ENCODE data around the gene RNF157.

Gene RNF157

DNA sequence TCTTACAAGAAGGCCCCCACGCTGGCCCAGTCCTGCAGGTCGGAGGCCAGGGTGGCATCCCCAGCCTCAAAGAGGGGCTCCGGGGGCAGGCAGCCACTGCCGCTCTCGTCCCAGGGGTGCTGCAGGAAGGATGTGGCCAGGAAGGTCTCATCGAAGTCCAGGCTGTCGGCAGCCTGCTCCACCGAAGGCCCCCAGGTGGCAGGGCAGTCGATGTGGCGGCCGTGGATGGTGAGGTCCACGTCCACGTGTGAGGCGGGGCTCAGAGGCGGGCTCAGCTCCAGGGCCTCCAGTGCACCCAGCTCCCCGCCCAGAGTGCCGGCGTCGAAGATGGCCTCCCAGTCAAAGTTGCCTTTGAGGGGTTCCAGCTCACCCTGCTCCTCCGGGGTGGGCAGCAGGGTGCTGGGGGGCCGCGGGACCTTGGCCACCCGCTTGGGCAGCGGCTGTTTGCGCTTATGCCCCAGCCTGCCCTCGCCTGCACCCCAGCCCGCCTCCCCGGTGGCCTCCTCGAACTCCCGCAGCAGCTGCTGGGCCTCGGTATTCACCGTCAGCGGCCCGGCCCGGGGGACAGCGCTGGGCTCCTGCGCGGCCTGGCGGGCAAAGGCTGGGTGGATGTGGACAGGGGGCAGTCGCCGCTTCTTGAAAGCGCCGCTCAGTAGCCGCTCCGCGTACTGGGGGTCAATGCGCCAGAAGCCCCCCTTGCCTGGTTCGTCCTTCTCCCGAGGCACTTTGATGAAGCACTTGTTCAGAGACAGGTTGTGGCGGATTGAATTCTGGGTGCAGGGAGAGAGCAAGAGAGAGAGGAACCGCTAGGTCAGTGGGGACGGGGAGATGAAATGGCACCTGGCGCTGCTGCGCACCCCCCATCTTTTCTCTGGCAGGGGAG lies 102.7 kb downstream of the RNF157 start:
- TF ChIP-seq ZNF19 (tag by site-specific recombination; IDR thresholded peaks at IDR 0.05; ENCODE audit: low read depth), result no peak
- TF ChIP-seq ZNF777 (tag by site-specific recombination; IDR thresholded peaks at IDR 0.05; ENCODE audit: borderline replicate concordance), result no peak
- TF ChIP-seq ZEB2 (tag by site-specific recombination; IDR thresholded peaks at IDR 0.05), result no peak
- no peak for TF ChIP-seq PATZ1 (tag by site-specific recombination; IDR thresholded peaks at IDR 0.05)
- TF ChIP-seq ZNF174 (tag by site-specific recombination; IDR thresholded peaks at IDR 0.05), result no peak
- no peak for TF ChIP-seq ZNF157 (tag by site-specific recombination; IDR thresholded peaks at IDR 0.05)
- no peak for TF ChIP-seq ZNF416 (tag by site-specific recombination; IDR thresholded peaks at IDR 0.05)
- no peak for TF ChIP-seq SCRT1 (tag by site-specific recombination; IDR thresholded peaks at IDR 0.05; ENCODE audit: borderline replicate concordance)
- TF ChIP-seq, protein P1, sequence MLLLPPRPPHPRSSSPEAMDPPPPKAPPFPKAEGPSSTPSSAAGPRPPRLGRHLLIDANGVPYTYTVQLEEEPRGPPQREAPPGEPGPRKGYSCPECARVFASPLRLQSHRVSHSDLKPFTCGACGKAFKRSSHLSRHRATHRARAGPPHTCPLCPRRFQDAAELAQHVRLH (tag by site-specific recombination; IDR thresholded peaks at IDR 0.05), result no peak
- no peak for TF ChIP-seq ZNF501 (tag by site-specific recombination; IDR thresholded peaks at IDR 0.05)
- no peak for TF ChIP-seq ZNF629 (tag by site-specific recombination; IDR thresholded peaks at IDR 0.05)
- TF ChIP-seq ZNF341 (tag by site-specific recombination; IDR thresholded peaks at IDR 0.05; ENCODE audit: low read depth), result no peak
- no peak for TF ChIP-seq ZNF548 (tag by site-specific recombination; IDR thresholded peaks at IDR 0.05)
- no peak for TF ChIP-seq ZNF610 (tag by site-specific recombination; IDR thresholded peaks at IDR 0.05; ENCODE audit: borderline replicate concordance)
- TF ChIP-seq ZNF16 (tag by site-specific recombination; IDR thresholded peaks at IDR 0.05; ENCODE audit: low read depth), result no peak
- no peak for TF ChIP-seq ZSCAN18 (tag by site-specific recombination; IDR thresholded peaks at IDR 0.05)
- no peak for TF ChIP-seq ZBTB7A (tag by site-specific recombination; IDR thresholded peaks at IDR 0.05; ENCODE audit: low read depth)
- Histone ChIP-seq H3K36me3 (ENCODE audit: control insufficient read depth in 2 of 2, insufficient read depth in 1 of 2, low read length in 2 of 2) (no peaks in the 10 kb centered on the region), H3K4me1 (ENCODE audit: control insufficient read depth, insufficient read depth, low read length) (peaks cover 12% of the 10 kb centered on the region), H3K27ac (ENCODE audit: extremely low read depth, low read depth, low read length) (no peak overlapping the region), H3K4me3 (ENCODE audit: low read depth, low read length) (no peak overlapping the region), H3K9me3 (ENCODE audit: control insufficient read depth, insufficient read depth, low read depth, low read length) (no peaks in the 10 kb centered on the region)
- POLR2A ChIA-PET, result no interaction called here
- CTCF ChIA-PET, result interaction anchor here (0.7 kb wide), 1 partner anchor 13 kb away, joined by 3 read pairs; no protein-coding TSS in a partner anchor

- no peak overlapping the region for H3K27ac ChIP-seq (ENCODE audit: extremely low read depth, low read depth, low read length)
- ChIA-PET CTCF (interaction anchor here (0.7 kb wide), 1 partner anchor 12 kb away, joined by 3 read pairs; no protein-coding TSS in a partner anchor), POLR2A (no interaction called here)
- H3K9me3 ChIP-seq (ENCODE audit: control insufficient read depth, insufficient read depth, low read depth, low read length), result no peaks in the 10 kb centered on the region
- H3K4me1 ChIP-seq (ENCODE audit: control insufficient read depth, insufficient read depth, low read length), result peaks cover 13% of the 10 kb centered on the region
- H3K4me3 ChIP-seq (ENCODE audit: low read depth, low read length), result no peak overlapping the region
- H3K36me3 ChIP-seq (ENCODE audit: control insufficient read depth in 2 of 2, insufficient read depth in 1 of 2, low read length in 2 of 2), result no peaks in the 10 kb centered on the region
- TF ChIP-seq, protein P2, sequence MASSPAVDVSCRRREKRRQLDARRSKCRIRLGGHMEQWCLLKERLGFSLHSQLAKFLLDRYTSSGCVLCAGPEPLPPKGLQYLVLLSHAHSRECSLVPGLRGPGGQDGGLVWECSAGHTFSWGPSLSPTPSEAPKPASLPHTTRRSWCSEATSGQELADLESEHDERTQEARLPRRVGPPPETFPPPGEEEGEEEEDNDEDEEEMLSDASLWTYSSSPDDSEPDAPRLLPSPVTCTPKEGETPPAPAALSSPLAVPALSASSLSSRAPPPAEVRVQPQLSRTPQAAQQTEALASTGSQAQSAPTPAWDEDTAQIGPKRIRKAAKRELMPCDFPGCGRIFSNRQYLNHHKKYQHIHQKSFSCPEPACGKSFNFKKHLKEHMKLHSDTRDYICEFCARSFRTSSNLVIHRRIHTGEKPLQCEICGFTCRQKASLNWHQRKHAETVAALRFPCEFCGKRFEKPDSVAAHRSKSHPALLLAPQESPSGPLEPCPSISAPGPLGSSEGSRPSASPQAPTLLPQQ (tag by site-specific recombination; IDR thresholded peaks at IDR 0.05), result no peak
- no peak for TF ChIP-seq ZNF202 (tag by site-specific recombination; IDR thresholded peaks at IDR 0.05; ENCODE audit: borderline replicate concordance)
- no peak for TF ChIP-seq ZNF585B (tag by site-specific recombination; IDR thresholded peaks at IDR 0.05)
- TF ChIP-seq, protein P3, sequence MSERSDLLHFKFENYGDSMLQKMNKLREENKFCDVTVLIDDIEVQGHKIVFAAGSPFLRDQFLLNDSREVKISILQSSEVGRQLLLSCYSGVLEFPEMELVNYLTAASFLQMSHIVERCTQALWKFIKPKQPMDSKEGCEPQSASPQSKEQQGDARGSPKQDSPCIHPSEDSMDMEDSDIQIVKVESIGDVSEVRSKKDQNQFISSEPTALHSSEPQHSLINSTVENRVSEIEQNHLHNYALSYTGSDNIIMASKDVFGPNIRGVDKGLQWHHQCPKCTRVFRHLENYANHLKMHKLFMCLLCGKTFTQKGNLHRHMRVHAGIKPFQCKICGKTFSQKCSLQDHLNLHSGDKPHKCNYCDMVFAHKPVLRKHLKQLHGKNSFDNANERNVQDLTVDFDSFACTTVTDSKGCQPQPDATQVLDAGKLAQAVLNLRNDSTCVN (tag by site-specific recombination; optimal IDR thresholded peaks at IDR 0.05), result no peak
- TF ChIP-seq ZNF658 (tag by site-specific recombination; IDR thresholded peaks at IDR 0.05), result no peak
- TF ChIP-seq ZNF664 (tag by site-specific recombination; IDR thresholded peaks at IDR 0.05), result no peak
- TF ChIP-seq ZNF521 (tag by site-specific recombination; IDR thresholded peaks at IDR 0.05), result no peak
- no peak for TF ChIP-seq KLF8 (tag by site-specific recombination; IDR thresholded peaks at IDR 0.05)
- no peak for TF ChIP-seq ZNF302 (tag by site-specific recombination; IDR thresholded peaks at IDR 0.05; ENCODE audit: low read depth)
- no peak for TF ChIP-seq ZNF596 (tag by site-specific recombination; IDR thresholded peaks at IDR 0.05)
- no peak for TF ChIP-seq ZNF473 (tag by site-specific recombination; IDR thresholded peaks at IDR 0.05)
- no peak for TF ChIP-seq ZNF558 (tag by site-specific recombination; IDR thresholded peaks at IDR 0.05)
Measured at GRCh38 chr17:76137001-76137350, 103.3 kb downstream of the RNF157 start.

Data from HEK293 (cell line).